EL (cell line): Measurements from ENCODE around the gene SRPRB.
A peak's percentile ranks its signal among the peaks of the same experiment; 100 is the strongest.
"Not testable (repeated sequence)": the region's sequence is repeated elsewhere in the genome, so short reads cannot be mapped to it uniquely, and the experiment has no call there.

Experiments used
- DNase-seq: peaks from one replicate; pipeline ENCODE4 v3.0.0-alpha.2; 2016

The SRPRB gene

DNA sequence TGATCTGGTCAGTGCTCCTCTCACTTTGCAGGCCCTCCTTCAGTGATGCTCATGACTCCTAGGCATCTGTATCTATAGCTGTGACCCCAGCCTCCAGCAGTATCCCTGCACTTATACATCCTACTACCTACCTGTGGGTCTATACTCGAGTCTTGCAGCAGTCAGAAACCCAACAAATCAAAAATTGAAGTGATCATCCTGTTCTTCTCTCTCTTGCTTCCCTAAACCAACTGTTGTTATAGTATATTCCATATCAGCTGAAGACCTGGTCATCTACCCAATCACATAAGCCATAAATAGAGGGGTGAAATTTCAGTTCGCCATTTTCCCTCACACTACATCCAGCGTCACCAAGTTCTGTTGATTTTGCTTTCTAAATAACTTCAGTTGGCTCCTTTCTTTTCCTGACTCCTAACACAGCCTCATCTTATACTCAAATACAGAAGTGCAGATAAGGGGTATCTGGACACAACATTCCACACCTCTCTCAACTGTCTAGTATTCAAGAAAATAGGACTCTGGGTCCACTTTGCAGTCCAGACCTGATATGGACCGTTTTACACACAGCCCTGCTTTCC, 25.9 kb upstream of the SRPRB start:
- DNase-seq: no peak

DNA sequence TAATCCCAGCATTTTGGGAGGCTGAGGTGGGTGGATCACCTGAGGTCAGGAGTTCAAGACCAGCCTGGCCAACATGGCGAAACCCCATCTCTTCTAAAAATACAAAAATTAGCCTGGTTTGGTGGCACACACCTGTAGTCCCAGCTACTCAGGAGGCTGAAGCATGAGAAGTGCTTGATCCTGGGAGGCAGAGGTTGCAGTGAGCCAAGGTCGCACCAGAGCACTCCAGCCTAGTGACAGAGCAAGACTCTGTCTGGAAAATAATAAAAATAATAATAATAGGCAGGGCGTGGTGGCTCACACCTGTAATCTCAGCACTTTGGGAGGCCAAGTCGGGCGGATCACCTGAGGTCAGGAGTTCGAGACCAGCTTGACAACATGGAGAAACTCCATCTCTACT, 24.9 kb upstream of the SRPRB start:
- DNase-seq: not testable (repeated sequence)

DNA sequence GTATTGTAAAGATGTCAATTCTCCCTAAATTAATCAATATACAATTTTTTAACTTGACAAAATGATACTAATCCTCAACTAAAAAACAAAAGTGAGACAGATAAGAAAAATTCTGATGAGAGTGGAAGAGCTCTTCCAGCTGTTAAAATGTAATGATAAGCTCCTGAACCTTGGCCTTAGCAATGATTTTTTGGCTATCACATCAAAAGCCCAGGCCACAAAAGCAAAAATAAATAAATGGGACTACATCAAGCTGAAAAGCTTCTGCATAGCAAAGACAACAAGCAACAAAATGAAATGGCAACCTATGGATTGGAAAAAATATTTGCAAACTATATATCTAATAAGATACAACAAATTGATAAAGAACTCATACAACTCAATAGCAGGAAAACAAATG, 24.0 kb upstream of the SRPRB start:
- DNase-seq: no peak

DNA sequence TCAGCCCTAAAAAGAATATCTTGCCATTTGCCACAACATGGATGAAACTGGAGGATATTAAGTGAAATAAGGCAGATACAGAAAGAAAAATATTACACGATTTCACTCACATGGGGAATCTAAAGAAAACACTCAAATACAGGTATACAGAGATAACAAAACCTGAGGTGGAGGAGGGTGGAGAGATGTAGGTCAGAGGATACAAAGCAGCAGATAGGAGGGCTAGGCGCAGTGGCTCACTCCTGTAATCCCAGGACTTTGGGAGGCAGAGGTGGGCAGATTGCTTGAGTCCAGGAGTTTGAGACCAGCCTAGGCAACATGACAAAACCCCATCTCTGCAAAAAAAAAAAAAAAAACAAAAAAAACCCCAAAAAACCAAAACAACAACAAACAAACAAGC, 23.2 kb upstream of the SRPRB start:
- DNase-seq: no peak

DNA sequence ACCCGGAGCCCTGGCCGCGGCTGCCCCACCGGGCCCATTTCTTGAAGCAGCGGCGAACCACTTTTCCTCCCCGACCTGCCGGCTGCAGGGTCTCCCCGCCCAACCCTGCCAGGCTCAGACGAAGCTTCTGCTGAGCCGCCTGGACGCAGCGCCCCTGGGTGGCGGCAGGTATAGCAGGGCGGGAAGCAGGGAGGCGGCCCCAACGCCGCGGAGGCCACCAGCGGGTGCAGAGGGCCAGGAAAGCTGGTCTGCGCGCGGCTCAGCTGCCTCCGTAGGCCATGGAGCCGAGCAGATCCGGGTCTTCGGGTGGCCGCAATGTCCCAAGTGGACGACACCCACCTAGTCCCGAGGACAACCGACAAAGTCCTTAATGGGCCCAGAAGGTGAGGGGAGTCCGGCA, 21.9 kb upstream of the SRPRB start:
- DNase-seq: no peak

DNA sequence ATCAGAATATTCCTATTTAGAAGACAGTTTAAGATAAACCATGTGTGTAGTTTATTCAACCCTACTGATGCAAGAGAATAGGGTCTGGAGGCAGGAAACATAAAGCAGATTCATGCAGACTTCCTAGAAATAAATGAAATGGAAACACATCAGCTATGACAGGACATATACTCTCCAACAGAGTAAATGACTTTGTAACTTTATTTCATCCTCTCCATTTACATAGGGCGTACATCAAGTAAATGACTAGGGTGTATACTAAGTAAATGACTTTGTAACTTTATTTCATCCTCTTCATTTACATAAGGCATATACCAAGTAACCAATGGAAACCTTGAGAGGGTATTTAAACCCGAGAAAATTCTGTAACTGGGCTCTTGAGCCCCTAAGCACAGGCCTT, 17.6 kb upstream of the SRPRB start:
- no peak for DNase-seq

DNA sequence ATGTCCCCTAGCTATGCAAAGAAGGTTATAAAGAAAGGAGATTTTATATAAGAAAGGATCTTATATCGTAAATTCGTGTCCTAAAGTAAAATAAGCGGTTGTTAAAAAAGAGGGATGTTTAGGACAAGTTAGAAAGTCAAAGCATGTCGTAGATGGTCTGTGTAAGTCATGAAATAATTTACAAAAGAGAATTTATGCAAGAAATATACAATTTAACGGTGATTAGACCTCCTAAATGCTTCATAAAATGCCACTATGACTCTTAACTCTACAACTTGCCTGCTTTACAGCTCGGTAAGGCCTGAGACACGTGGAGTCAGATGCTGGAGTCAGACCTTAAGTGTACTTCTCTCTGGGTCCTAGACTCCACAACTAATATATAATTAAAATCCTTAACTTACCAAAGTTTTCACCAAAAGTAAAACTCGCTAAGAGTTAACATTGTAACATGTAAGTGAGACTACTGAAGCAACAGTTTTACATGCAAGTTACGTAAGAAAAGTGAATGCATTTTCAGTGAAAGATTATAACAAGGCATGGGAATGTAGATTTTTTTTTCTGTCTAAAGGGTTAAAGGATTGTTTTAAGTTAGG, 13.3 kb upstream of the SRPRB start:
- DNase-seq: peak; percentile 10

DNA sequence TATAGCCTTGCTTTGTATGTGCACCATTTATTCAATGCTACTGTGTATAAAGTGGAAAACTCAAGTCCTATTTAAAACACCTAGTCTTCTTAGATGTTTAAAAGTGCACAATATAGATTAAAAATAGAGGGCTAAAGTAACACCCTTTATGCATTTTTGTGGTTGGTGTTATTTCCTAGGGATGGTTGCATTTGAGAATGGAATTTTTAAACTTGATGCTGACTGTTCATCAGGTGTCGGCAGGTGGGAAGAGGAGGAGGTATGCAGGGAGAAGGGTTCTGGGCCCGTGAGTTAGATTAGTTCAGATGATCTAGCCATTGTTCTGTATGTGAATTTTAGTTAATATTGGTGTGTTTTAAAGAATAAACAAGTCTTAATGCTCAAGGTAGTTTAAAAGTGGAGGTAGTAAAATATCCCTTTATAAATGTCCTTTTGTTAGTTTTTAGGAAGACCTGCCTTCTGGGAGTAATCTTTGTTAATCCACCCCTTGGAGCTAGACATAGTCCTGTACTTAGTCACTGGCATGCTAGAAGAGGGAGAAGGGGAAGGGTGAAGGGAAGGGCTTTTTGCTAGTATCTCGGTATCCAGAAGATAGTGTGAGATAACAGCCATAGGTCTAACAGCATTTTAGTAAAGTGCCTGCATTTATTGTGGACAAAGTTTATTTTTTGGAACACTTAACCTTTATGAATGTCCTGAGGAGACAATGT, 8.1 kb upstream of the SRPRB start:
- DNase-seq: no peak

DNA sequence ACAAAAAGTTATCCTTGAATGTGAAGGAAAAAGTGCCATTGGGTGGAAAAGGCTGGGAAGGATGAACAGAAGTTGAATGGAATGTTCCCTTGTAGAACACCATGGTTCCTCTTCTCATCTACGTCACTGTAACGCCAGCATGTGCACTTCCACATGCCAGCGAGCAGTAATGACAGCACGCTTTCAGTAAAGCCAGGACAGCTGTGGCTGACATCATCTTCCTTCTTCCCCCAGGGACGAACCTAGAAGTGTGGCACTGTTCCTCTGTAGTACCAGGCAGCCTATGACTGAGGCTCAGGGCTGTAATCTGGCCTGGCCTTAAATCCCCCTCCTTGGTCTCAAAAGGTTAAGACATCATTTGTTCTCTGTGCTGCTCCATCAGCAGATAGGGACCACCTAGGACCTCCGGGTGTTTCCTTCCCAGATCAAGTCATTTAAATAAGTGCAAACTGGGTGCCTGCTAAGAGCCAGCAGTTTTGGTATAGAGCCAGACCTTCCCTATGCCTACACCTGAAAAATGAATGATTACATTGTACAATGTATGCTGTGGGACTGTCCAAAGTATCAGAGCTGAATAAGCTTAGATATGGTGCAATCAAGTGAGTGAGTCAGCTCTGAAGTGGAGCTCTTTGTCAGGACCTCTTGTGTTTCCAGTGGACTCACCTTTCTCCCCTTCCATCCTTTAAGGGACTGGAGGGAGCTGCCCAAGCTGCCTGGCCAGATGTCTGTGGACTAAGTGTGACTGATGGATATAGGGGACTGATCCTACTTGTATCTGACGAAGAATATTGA, 5.6 kb upstream of the SRPRB start:
- peak; percentile 14 for DNase-seq

DNA sequence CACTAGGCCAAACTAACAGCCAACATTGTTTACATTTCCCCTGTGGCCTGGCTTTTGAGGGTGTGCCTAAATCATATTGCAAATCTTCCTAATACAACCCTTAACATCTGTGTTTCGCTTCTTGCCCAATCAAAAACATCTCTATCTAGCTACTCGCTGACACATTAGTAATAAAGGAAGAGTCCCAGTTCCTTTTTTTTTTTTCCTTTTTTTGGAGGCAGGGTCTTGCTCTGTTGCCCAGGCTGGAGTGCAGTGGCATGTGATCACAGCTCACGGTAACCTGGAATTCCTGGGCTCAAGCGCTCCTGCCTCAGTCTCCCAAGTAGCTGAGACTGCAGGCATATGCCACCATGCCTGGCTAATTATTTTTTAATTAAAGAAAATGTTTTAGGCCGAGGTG, 2.1 kb upstream of the SRPRB start:
- no peak for DNase-seq

DNA sequence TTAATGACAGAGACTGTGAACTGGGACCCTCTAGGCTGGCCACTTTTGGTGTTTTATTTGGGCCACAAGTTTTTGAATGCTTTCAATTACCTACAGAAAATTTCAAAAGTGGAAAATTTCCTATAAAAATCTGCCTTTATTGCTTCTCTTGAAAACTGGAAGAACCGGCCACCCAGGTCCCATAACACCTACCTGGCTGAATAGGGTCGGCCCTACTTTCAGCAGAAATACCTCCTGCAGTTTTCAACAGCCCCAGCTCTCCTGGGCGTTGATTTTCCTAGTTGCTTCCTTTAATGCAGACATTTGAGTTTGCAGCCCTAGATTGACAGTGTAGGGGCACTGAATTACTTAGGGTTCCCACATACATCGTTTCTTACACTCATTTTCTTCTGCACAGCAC, 719 bp upstream of the SRPRB start:
- DNase-seq: no peak

DNA sequence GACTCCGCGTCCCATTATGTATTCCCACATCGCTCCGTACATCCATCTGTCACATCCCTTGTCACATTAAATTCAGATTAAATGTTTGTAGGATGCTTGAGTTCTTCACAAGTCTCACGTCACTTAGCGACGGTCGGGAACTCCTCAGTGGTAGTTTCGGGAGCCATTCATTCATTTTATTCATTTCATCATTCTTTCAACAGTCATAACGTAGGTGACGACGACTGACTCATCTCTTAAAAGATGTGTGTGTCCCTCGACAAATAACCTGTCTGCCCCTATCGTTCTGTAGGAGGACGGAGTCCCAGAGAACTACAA, 272 bp upstream of the SRPRB start:
- DNase-seq: no peak

DNA sequence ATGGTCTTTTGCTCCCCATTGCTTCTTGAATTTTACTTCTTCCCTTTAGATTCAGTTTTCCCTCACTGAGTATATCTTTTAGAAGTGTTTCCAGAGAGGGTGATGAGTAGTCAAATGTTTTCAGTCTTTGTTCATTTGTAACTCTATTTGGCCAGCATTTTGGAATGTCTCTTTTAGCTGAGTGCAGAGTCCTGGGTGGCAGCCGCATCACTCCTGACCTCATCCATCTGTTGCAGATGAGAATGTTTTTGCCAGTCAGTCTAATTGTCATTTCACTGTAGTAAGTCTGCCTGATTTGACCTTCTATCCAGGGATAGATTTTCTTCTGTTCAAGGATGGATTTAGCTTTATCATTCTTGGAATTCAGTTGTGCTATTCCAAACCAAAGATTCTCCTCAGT, 7.3 kb downstream of the SRPRB start:
- no peak for DNase-seq

DNA sequence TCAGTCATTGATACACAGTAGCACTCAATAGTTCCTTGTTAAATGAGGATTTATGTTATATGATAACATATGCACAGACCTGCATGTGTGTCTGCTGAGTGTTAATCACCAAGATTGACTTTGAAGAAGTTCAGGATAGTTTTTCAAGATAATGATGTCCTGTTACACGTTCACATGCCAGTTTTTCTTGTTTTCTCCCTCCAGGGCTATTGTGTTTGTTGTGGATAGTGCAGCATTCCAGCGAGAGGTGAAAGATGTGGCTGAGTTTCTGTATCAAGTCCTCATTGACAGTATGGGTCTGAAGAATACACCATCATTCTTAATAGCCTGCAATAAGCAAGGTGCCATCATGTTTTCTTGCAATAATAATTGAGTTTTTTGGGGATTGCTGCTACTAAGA, 9.8 kb downstream of the SRPRB start:
- DNase-seq: no peak

DNA sequence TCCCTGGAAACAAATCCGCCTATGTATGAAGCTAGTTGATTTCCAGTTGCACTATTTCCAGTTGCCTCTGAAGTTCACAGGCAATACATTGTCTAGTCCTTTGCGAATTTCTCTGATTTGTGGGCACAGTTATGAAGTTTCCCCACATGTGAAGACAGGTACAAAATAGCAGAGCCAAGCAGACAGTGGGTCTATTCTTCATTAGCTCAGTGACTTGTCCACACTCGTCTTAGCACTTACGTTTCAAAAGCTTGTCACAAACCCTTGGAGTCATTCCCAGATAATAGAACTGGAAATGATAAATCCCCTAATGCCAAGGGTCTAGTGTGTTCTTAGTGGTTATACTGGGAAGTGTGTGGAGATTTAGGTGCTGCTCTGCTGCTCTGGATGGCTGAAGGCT, 14.5 kb downstream of the SRPRB start:
- DNase-seq: no peak

DNA sequence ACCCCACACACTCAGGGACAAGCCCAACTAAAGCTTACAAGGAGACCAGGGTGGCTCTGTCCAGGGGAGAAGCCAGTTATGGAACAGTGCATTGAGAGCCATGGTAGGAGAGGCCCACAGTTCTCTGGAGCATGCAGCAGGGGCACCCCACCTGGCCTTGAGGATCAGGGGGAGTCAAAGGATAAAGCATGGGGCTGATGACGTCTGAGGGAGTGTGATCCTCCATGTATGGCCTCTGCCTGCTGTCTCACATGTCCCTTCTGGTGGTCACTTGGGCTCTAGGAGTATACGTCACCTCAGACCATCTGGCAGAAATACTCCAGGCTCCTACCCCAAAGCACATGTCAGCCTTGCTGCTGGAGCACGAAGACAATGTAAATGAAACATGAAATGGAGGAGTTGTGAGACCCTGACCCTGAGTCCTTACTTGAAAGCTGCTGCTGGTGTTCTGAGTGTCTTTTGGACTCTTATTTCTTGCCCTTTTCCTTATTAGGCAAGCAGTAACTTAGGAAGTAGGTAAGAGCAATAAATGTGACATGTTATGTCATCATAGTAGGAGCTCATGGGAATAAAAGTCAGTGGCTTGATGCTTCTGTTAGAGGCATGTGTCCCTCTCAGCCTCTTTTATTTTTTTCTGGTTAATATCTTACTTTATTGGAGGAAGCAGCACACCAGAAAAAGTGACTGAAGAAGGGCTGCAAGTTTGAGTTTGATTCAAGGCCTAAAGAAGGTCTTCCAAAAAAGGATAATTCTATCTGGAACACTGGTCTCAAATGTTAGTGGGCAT, 15.5 kb downstream of the SRPRB start:
- no peak for DNase-seq

DNA sequence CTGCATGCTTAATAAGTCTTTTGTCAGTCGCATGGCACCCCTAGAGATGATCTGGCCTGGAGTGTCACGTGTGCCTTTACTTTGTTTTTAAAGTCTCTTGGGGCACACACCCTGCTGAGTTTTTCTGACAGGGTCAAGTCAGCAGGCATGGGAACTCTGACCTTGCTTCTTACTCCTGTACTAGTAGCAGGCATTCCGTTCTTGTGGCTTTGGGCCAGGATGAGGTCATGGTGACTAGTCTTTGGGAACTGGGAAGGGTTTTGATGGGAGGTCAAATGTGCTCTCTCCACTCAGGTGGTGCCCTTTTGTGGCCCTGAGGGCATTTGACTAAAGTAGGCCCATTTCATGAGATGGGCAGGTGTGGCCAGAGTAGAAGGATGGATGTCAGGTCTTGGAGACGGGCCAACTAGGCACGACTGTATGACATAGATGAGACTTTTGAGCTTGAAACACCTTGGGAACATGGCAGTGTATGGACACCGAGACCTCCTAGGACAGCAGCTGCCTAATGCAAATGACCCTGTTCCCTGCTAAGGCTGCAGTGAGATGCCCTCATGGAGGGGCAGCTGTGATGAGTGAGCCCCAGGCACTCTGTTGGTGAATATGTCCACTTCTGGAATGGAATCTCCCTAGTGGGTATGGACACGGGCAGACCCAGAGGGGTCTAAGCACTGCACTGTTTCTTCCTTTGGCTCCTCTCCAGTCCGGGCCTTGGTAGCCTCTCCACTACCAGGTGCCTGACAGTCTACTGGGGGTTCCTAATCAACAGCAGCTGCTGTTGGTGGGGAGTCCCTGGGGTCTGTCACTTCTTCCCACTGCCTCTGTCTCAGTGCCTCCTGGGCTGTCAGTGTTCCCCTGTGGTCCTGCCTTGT, 16.4 kb downstream of the SRPRB start:
- DNase-seq: peak; percentile 82

DNA sequence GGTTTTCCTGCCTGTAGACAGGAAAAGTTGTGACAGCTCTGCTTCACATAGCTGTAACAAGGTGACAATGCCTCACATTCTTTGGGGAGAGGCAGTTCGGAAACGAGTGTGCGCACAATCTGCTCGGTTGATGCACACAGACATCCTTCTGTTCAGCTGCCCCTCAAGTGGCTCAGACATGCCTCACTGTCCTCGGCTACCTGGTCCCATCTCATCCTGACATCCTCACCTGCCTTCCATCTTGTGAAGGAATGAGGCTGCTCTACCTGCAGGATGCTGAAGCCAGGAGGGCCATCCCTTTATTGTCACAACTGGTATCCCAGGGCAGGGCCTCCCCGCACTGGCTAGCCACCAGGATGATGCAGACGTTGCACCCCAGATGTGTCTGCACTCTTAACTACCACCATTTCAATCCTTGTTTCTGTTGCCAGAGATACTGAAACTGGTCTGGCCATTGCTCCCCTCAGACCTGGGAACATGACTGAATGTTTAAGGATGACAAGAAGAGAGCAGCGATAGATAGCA, 19.4 kb downstream of the SRPRB start:
- no peak for DNase-seq

DNA sequence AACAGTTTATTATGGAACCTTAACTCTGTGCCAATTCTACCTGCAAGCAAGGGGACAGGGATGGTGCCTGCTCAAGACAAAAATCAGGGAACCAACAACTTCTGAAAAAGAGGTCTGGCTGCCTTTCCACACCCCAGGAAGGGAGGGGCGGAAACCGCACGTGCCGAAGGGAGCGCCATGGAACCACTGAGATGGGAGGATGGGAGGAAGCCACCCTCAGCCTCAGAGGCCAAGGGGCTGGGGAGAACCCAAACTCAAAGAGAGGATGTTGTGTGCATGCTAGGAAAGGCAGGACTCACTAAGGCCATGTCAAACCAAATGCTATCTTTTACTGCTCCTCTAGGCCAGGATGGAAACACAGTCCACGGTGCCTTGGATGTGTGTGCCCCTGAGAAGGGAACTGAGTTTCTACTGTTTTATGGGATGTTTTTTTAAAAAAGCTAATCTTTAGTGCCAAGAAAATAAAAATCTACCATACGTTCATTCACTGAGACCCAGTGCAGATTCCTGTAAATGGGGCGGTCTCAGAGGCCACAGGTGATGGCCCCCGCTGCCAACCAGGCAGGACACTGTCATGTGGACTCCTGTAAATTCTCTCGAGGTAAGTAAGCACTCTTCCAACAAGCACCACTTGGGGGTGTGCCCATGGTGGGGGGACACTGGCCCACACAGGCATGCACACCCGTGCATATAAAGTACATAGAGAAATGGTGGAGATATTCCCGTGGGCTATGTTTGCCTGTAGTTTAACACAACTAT, 20.5 kb downstream of the SRPRB start:
- DNase-seq: no peak

DNA sequence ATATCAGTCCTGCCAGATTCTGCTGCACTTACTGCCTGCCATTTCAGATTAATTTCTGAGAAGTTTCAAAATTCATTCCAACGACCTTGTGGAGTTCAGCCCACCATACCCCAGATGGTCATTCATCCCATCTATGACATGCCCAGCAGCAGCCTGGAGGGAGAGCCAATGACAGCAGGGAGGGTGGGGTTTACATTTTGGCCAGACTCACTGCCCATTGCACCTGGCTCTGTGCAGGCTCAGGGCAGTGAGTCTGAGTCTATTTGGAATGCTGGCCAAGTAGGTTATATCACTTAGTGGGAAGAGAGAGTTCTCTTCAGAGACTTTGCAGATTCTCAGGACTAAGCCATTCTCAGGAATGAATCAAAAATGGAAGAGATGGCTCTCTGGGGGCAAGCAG, 21.5 kb downstream of the SRPRB start:
- DNase-seq: no peak

DNA sequence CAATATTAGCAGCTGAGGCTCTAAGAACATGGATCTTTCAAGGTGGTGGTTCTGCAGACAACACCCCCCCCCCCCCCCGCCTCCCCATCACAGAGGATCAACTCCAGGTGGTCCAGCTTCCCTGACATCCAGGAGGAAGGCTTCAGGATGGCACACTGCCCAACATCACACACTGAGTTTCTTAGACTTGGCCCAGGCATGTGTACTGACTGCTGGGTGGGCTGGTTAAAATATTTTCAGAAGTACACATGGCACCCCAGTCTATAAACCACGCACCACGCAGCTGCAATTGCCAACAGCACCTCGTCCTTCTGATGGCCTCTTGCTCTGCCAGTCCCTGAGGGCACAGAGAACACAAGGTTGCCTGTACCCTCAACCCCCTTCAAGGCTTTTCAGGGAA, 22.1 kb downstream of the SRPRB start:
- no peak for DNase-seq
